IMR-90 (cell line): ENCODE data around the gene IFT20. TPM values are rescaled to one million over a fixed set of nuclear protein-coding genes. Genes with fewer than 3 reads are reported as not detected.
"Not testable (repeated sequence)": the region's sequence is repeated elsewhere in the genome, so short reads cannot be mapped to it uniquely, and the experiment has no call there.

Experiments used
- ATAC-seq: fragments of 200-7000 bp; cut with Tn5 transposase; 2 replicates; pipeline ENCODE4 v1.9.1; 2020; ENCODE audit warnings: low read depth, mild to moderate bottlenecking, moderate library complexity
- BruUV-seq: library from RNA; stranded (reverse); fragments of 400-500 nt; replicated peaks from 2 replicates; lab custom pipeline; 2021; lab: Mats Ljungman, UMichigan
- CTCF ChIA-PET: fragments of 300-600 bp; formaldehyde crosslinking; extraction: SDS; loops from one replicate; lab custom pipeline; 2021; ENCODE audit warnings: antibody characterized with exemption; lab: Yijun Ruan, JAX
- POLR2A ChIA-PET: fragments of 300-600 bp; sonication (Branson Sonifier 250); formaldehyde crosslinking; loops from one replicate; lab custom pipeline; 2022; ENCODE audit warnings: antibody characterized with exemption; ENCODE audit not compliant: unreplicated experiment; lab: Charles Lee
- DNase-seq: peaks from one replicate; pipeline ENCODE4 v3.0.0; 2013
- H2AFZ ChIP-seq: replicated peaks from 2 replicates; pipeline ENCODE3; 2013; ENCODE audit warnings: low read length, mild to moderate bottlenecking; ENCODE audit not compliant: poor library complexity
- H2AK5ac ChIP-seq: 2 replicates; pipeline ENCODE4 v1.6.1; 2013; ENCODE audit warnings: low read depth, low read length, inconsistent platforms
- H2AK9ac ChIP-seq: replicated peaks from 2 replicates; pipeline ENCODE3; 2013; ENCODE audit warnings: mild to moderate bottlenecking, low read depth, low read length, moderate library complexity; ENCODE audit not compliant: poor library complexity
- H2BK120ac ChIP-seq: 2 replicates; pipeline ENCODE4 v1.6.1; 2013; ENCODE audit warnings: low read depth, low read length, inconsistent platforms
- H2BK15ac ChIP-seq: 3 replicates; pipeline ENCODE4 v1.6.1; 2013; ENCODE audit warnings: low read depth, low read length, inconsistent platforms
- H2BK20ac ChIP-seq: 2 replicates; pipeline ENCODE4 v1.6.1; 2013; ENCODE audit warnings: low read depth, mild to moderate bottlenecking, inconsistent platforms, low read length, moderate library complexity
- H2BK5ac ChIP-seq: 2 replicates; pipeline ENCODE4 v1.6.1; 2013; ENCODE audit warnings: mild to moderate bottlenecking, low read depth, low read length, inconsistent platforms; ENCODE audit not compliant: poor library complexity, severe bottlenecking
- H3K14ac ChIP-seq: replicated peaks from 2 replicates; pipeline ENCODE4 v1.6.1; 2013; ENCODE audit warnings: low read depth, low read length, inconsistent platforms
- H3K18ac ChIP-seq: 2 replicates; pipeline ENCODE4 v1.6.1; 2013; ENCODE audit warnings: low read depth, low read length, control low read depth
- H3K23ac ChIP-seq: 2 replicates; pipeline ENCODE4 v1.6.1; 2013; ENCODE audit warnings: low read depth, low read length, inconsistent platforms
- H3K27ac ChIP-seq: 2 replicates; pipeline ENCODE4 v1.5.1; 2013; ENCODE audit warnings: mild to moderate bottlenecking, control low read depth, low read length; ENCODE audit not compliant: insufficient read depth
- H3K27me3 ChIP-seq: 2 replicates; pipeline ENCODE4 v1.6.1; 2013; ENCODE audit warnings: low read length; ENCODE audit not compliant: control insufficient read depth, insufficient read depth
- H3K36me3 ChIP-seq: 2 replicates; pipeline ENCODE4 v1.6.1; 2013; ENCODE audit warnings: low read length, mixed read lengths; ENCODE audit not compliant: control insufficient read depth, insufficient read depth
- H3K4ac ChIP-seq: 2 replicates; pipeline ENCODE4 v1.6.1; 2013; ENCODE audit warnings: low read depth, low read length, inconsistent platforms
- H3K4me1 ChIP-seq: 2 replicates; pipeline ENCODE4 v1.6.1; 2013; ENCODE audit warnings: low read length, mixed read lengths; ENCODE audit not compliant: control insufficient read depth, insufficient read depth
- H3K4me2 ChIP-seq: 2 replicates; pipeline ENCODE4 v1.6.1; 2013; ENCODE audit warnings: low read depth, mild to moderate bottlenecking, control low read depth, low read length, moderate library complexity
- H3K4me3 ChIP-seq: 2 replicates; pipeline ENCODE4 v1.5.1; 2013; ENCODE audit warnings: low read depth, mild to moderate bottlenecking, control low read depth, low read length, moderate library complexity; ENCODE audit not compliant: insufficient read depth
- H3K56ac ChIP-seq: 2 replicates; pipeline ENCODE4 v1.6.1; 2013; ENCODE audit warnings: low read length, inconsistent platforms; ENCODE audit not compliant: insufficient read depth; ENCODE audit errors: extremely low read depth
- H3K79me1 ChIP-seq, 2 experiments: 2 replicates each; pipeline ENCODE4 v1.6.1; 2013; ENCODE audit warnings: low read length in 2 of 2, inconsistent platforms in 1 of 2, low read depth in 1 of 2
- H3K9ac ChIP-seq: 2 replicates; pipeline ENCODE4 v1.6.1; 2013; ENCODE audit warnings: low read depth, low read length, control low read depth
- H3K9me1 ChIP-seq: 2 replicates; pipeline ENCODE4 v1.6.1; 2013; ENCODE audit warnings: low read length, inconsistent platforms; ENCODE audit not compliant: insufficient read depth
- H3K9me3 ChIP-seq: 2 replicates; pipeline ENCODE4 v1.6.1; 2013; ENCODE audit warnings: low read length; ENCODE audit not compliant: control insufficient read depth, insufficient read depth
- H4K20me1 ChIP-seq: 2 replicates; pipeline ENCODE4 v1.6.1; 2013; ENCODE audit warnings: low read length, inconsistent platforms; ENCODE audit not compliant: insufficient read depth
- H4K5ac ChIP-seq: 2 replicates; pipeline ENCODE4 v1.6.1; 2013; ENCODE audit warnings: mild to moderate bottlenecking, low read depth, low read length, control low read depth
- H4K8ac ChIP-seq, 2 experiments: 2 replicates each; pipeline ENCODE4 v1.6.1; 2013; ENCODE audit warnings: low read depth in 2 of 2, low read length in 2 of 2, control low read depth in 1 of 2, inconsistent platforms in 1 of 2
- H4K91ac ChIP-seq: 2 replicates; pipeline ENCODE4 v1.6.1; 2013; ENCODE audit warnings: low read depth, low read length, inconsistent platforms; ENCODE audit not compliant: insufficient read depth
- BHLHE40 ChIP-seq: fragments of 150-350 bp; IDR thresholded peaks from 2 replicates; pipeline ENCODE4 v1.6.1; 2016; ENCODE audit warnings: mild to moderate bottlenecking, low read depth, low read length
- CTCF ChIP-seq: conservative IDR thresholded peaks from 2 replicates; pipeline ENCODE4 v1.5.1; 2012; ENCODE audit warnings: mild to moderate bottlenecking, low read depth, low read length, improper control_type of control experiment
- ELK1 ChIP-seq: fragments of 150-350 bp; IDR thresholded peaks from 2 replicates; pipeline ENCODE4 v1.6.1; 2016; ENCODE audit warnings: low read depth, mild to moderate bottlenecking, low read length, moderate library complexity, borderline replicate concordance
- FOS ChIP-seq: fragments of 150-350 bp; IDR thresholded peaks from 2 replicates; pipeline ENCODE4 v1.6.1; 2016; ENCODE audit warnings: low read depth, low read length
- MAFK ChIP-seq: IDR thresholded peaks from 2 replicates; pipeline ENCODE4 v1.6.1; 2012; ENCODE audit warnings: low read depth, low read length, improper control_type of control experiment
- POLR2A ChIP-seq: IDR thresholded peaks from 2 replicates; pipeline ENCODE4 v1.6.1; 2012; ENCODE audit warnings: mild to moderate bottlenecking, low read depth, low read length
- WGBS, 2 experiments: methylation state at CpG; one replicate each; pipeline versions ENCODE4 v1.1.5 to v1.1.7; 2013; ENCODE audit warnings: missing lambda C conversion rate in 2 of 2; ENCODE audit not compliant: insufficient read length in 1 of 2; ENCODE audit errors: extremely low coverage in 2 of 2; 5-methylcytosine and 5-hydroxymethylcytosine counted together
- dilution Hi-C: fragments of 300-500 bp; cut with HindIII; formaldehyde crosslinking; loops from one replicate; pipeline ENCODE4 v1.14.3; 2018; ENCODE audit warnings: low sequenced_read_pairs; ENCODE audit not compliant: unreplicated experiment
- in situ Hi-C: fragments of 300-500 bp; cut with MboI; formaldehyde crosslinking; loops from 3 replicates; pipeline ENCODE4 v1.14.3; 2019; ENCODE audit warnings: low sequenced_read_pairs, inconsistent platforms, mixed read lengths
- intact Hi-C: fragments of 100-400 bp; cut with micrococcal nuclease; formaldehyde crosslinking; loops from 2 replicates; pipeline ENCODE4 v1.10.0; 2022
- polyA plus RNA-seq, 3 experiments: library from polyadenylated mRNA; depleted of rRNA; stranded (reverse); fragments of >200 nt; gene quantifications; 2 replicates each; pipeline ENCODE4 v1.2.3, GENCODE V29; 2012; ENCODE audit warnings: low replicate concordance in 1 of 3
- total RNA-seq: library from RNA; depleted of rRNA; stranded (reverse); fragments of >200 nt; gene quantifications from 2 replicates; pipeline ENCODE4 v1.2.3, GENCODE V29; 2012

Gene IFT20
- total and polyA plus RNA-seq, 2 of the 4 experiments (the other 2 are of a cell fraction) = 25.5 to 46.3 TPM

- Histone ChIP-seq H3K9me1 (no peaks in the 10 kb centered on the region), H3K9me3 (no peaks in the 10 kb centered on the region), H3K4me1 (no peaks in the 10 kb centered on the region), H3K18ac (no peak overlapping the region), H3K4ac (no peak overlapping the region), H2AK5ac (no peak overlapping the region), H2BK15ac (no peak overlapping the region), H4K5ac (no peak overlapping the region), H3K14ac (no peak overlapping the region), H3K23ac (no peak overlapping the region), H4K20me1 (no peaks in the 10 kb centered on the region), H4K8ac (no peak overlapping the region), H3K56ac (no peak overlapping the region), H2BK5ac (no peak overlapping the region), H3K4me2 (no peak overlapping the region), H2AK9ac (no peak overlapping the region), H2AFZ (no peak overlapping the region), H3K4me3 (no peak overlapping the region), H3K9ac (no peak overlapping the region), H2BK20ac (no peak overlapping the region), H3K27me3 (peaks cover 8% of the 10 kb centered on the region), H3K79me1 (no peaks in the 10 kb centered on the region), H3K27ac (no peak overlapping the region), H2BK120ac (no peak overlapping the region), H3K36me3 (no peaks in the 10 kb centered on the region), H4K91ac (no peak overlapping the region)
- ATAC-seq (no peak), DNase-seq (no peak)
- BruUV-seq = no TSS peak
- WGBS, 2 experiments = no CpG with 5 or more reads among the region's 6 CpGs
- in situ Hi-C loops = no loop called here
- intact Hi-C loops = no loop called here
- dilution Hi-C loops = no loop called here
- POLR2A ChIA-PET = no interaction called here
- CTCF ChIA-PET = interaction anchor here (1.1 kb wide), 1 partner anchor 13 kb away, joined by 3 read pairs; no protein-coding TSS in a partner anchor
- no peak for TF ChIP-seq CTCF
- TF ChIP-seq FOS = no peak
- no peak for TF ChIP-seq BHLHE40
- no peak for TF ChIP-seq MAFK
- no peak for TF ChIP-seq ELK1
- TF ChIP-seq POLR2A = no peak
These were observed 41.3 kb downstream of the IFT20 start for GRCh38 chr17:28293994-28294393.

- H3K36me3 ChIP-seq, intact Hi-C loops, H2BK20ac ChIP-seq, H4K5ac ChIP-seq, H3K14ac ChIP-seq, H2AFZ ChIP-seq, H2AK9ac ChIP-seq, H3K4me1 ChIP-seq, ATAC-seq, in situ Hi-C loops, H3K4ac ChIP-seq, H3K9ac ChIP-seq, H3K4me2 ChIP-seq, H4K20me1 ChIP-seq, POLR2A ChIA-PET, H4K8ac ChIP-seq, H3K27ac ChIP-seq, H2AK5ac ChIP-seq, H4K91ac ChIP-seq, H2BK120ac ChIP-seq, H2BK5ac ChIP-seq, H2BK15ac ChIP-seq, H3K9me1 ChIP-seq, H3K27me3 ChIP-seq, H3K4me3 ChIP-seq, DNase-seq, H3K79me1 ChIP-seq, BruUV-seq, dilution Hi-C loops, H3K9me3 ChIP-seq, H3K56ac ChIP-seq, H3K23ac ChIP-seq, H3K18ac ChIP-seq: not testable (repeated sequence)
- CTCF ChIA-PET = interaction anchor here (0.6 to 0.7 kb wide), 2 partner anchors 151 to 305 kb away, joined by 3 read pairs; no protein-coding TSS in a partner anchor
- WGBS, 2 experiments = no CpG with 5 or more reads among the region's 12 CpGs
These were observed 42.4 kb downstream of the IFT20 start for GRCh38 chr17:28292878-28293277.
